Sciatic nerve (tissue), 2 donors: Measurements from ENCODE around the gene HES3. TPM values are rescaled to one million over a fixed set of nuclear protein-coding genes. Genes with fewer than 3 reads are reported as not detected.

Experiments used
- ATAC-seq: fragments of 200-7000 bp; cut with Tn5 transposase; one replicate; pipeline ENCODE4 v1.9.1; 2020; ENCODE audit warnings: mild to moderate bottlenecking, moderate library complexity
- DNase-seq: peaks from one replicate; pipeline ENCODE4 v3.0.0-alpha.2; 2020; ENCODE audit warnings: low spot score
- intact Hi-C: fragments of 100-400 bp; cut with DNase I; formaldehyde crosslinking; loops from one replicate; pipeline ENCODE4 v1.14.2; 2022
- total RNA-seq: library from RNA; stranded (reverse); fragmentation: NEBNext Ultra II Directional; extraction: Animal tissue kit (Norgen Biotek cat#: 25700); gene quantifications from one replicate; pipeline ENCODE4 v1.2.1, GENCODE V29; 2021
- donor health status: DM: no; HTN: no; CAD: no.
- donor health status: DM: no; HTN: no; CAD: no.

The HES3 gene
- total RNA-seq, 1 donor from 2014 or later = not detected

GRCh38 chr1:6271554-6271953, 27.6 kb downstream of the HES3 start:
- no peak for ATAC-seq
- DNase-seq = no peak
- intact Hi-C loops = no loop called here

- no peak for DNase-seq
- intact Hi-C loops = no loop called here
- no peak for ATAC-seq
Measured at GRCh38 chr1:6272452-6272851, 28.5 kb downstream of the HES3 start.

GRCh38 chr1:6272868-6273267, 28.9 kb downstream of the HES3 start:
- ATAC-seq = no peak
- DNase-seq = no peak
- intact Hi-C loops = no loop called here

- DNase-seq = no peak
- intact Hi-C loops = no loop called here
- ATAC-seq = no peak
Measured at GRCh38 chr1:6273380-6273891, 29.5 kb downstream of the HES3 start.

GRCh38 chr1:6274102-6274501, 30.1 kb downstream of the HES3 start:
- DNase-seq (no peak), ATAC-seq (no peak)
- intact Hi-C loops = no loop called here

- intact Hi-C loops = no loop called here
- no peak for DNase-seq
Measured at GRCh38 chr1:6274622-6275139, 30.7 kb downstream of the HES3 start.

GRCh38 chr1:6275826-6276782, 32.1 kb downstream of the HES3 start:
- DNase-seq = no peak
- intact Hi-C loops = no loop called here
- ATAC-seq = peak; percentile 77

More at GRCh38 chr1:6274622-6275139, 30.7 kb downstream of the HES3 start:
- ATAC-seq = no peak

GRCh38 chr1:6276811-6277555, 33.0 kb downstream of the HES3 start:
- intact Hi-C loops = no loop called here
- ATAC-seq (no peak), DNase-seq (no peak)

- intact Hi-C loops = no loop called here
- DNase-seq (no peak), ATAC-seq (no peak)
Measured at GRCh38 chr1:6278263-6278662, 34.3 kb downstream of the HES3 start.

- intact Hi-C loops = no loop called here
- peak; percentile 50 for DNase-seq
- ATAC-seq = no peak
Measured at GRCh38 chr1:6279066-6279465, 35.1 kb downstream of the HES3 start.

- intact Hi-C loops = no loop called here
- ATAC-seq = no peak
- DNase-seq = peak; percentile 49
Measured at GRCh38 chr1:6279613-6280383, 35.8 kb downstream of the HES3 start.

- peak; percentile 36 for ATAC-seq
- peak; percentile 62 for DNase-seq
- intact Hi-C loops = no loop called here
Measured at GRCh38 chr1:6280761-6281451, 36.9 kb downstream of the HES3 start.

- intact Hi-C loops = no loop called here
- ATAC-seq = no peak
- DNase-seq = no peak
Measured at GRCh38 chr1:6281511-6282402, 37.8 kb downstream of the HES3 start.

GRCh38 chr1:6282577-6283270, 38.7 kb downstream of the HES3 start:
- no peak for DNase-seq
- ATAC-seq = no peak
- intact Hi-C loops = no loop called here

GRCh38 chr1:6285336-6285735, 41.4 kb downstream of the HES3 start:
- DNase-seq (no peak), ATAC-seq (no peak)
- intact Hi-C loops = no loop called here

GRCh38 chr1:6286266-6286665, 42.3 kb downstream of the HES3 start:
- intact Hi-C loops = no loop called here
- ATAC-seq = no peak
- no peak for DNase-seq

- no peak for DNase-seq
- intact Hi-C loops = no loop called here
- ATAC-seq = no peak
Measured at GRCh38 chr1:6287029-6287428, 43.0 kb downstream of the HES3 start.
